HUES64 (cell line): ENCODE measurements around the gene ANKRD6.

ENCODE experiments used
- H3K27ac ChIP-seq: 2 replicates; pipeline ENCODE4 v1.7.0; 2013; ENCODE audit warnings: low read depth, low read length, inconsistent platforms
- H3K27me3 ChIP-seq: 2 replicates; pipeline ENCODE4 v1.6.1; 2013; ENCODE audit warnings: mild to moderate bottlenecking, low read length; ENCODE audit not compliant: insufficient read depth
- H3K36me3 ChIP-seq: 2 replicates; pipeline ENCODE4 v1.6.1; 2013; ENCODE audit warnings: mild to moderate bottlenecking, low read length; ENCODE audit not compliant: insufficient read depth
- H3K4me1 ChIP-seq: 2 replicates; pipeline ENCODE4 v1.6.1; 2013; ENCODE audit warnings: mild to moderate bottlenecking, low read length, moderate library complexity; ENCODE audit not compliant: insufficient read depth
- H3K4me3 ChIP-seq: 2 replicates; pipeline ENCODE4 v1.5.1; 2013; ENCODE audit warnings: mild to moderate bottlenecking, low read length, moderate library complexity
- H3K9ac ChIP-seq: 2 replicates; pipeline ENCODE4 v1.6.1; 2013; ENCODE audit warnings: mild to moderate bottlenecking, low read depth, low read length
- H3K9me3 ChIP-seq: 2 replicates; pipeline ENCODE4 v1.6.1; 2013; ENCODE audit warnings: low read depth, low read length; ENCODE audit not compliant: insufficient read depth
- WGBS: fragments of 150-250, 120-280 bp; methylation state at CpG from one replicate; pipeline ENCODE4 v1.1.7; 2013; ENCODE audit warnings: missing lambda C conversion rate; 5-methylcytosine and 5-hydroxymethylcytosine counted together

The ANKRD6 gene

GRCh38 chr6:89681983-89682564 lies 249.1 kb downstream of the ANKRD6 start:
- peaks cover 23% of the 10 kb centered on the region for H3K4me1 ChIP-seq
- 95% methylated on average over 9 of the region's 10 CpGs for WGBS
- no peak overlapping the region for H3K9ac ChIP-seq
- no peaks in the 10 kb centered on the region for H3K9me3 ChIP-seq
- no peaks in the 10 kb centered on the region for H3K27me3 ChIP-seq
- H3K36me3 ChIP-seq, result peaks cover 98% of the 10 kb centered on the region
- H3K4me3 ChIP-seq, result no peak overlapping the region
- H3K27ac ChIP-seq, result 0 out of 2 replicates have a peak overlapping the region, but pooled peaks have one; percentile 18

GRCh38 chr6:89682991-89683390 lies 250.0 kb downstream of the ANKRD6 start:
- Histone ChIP-seq H3K9me3 (no peaks in the 10 kb centered on the region), H3K4me1 (peaks cover 23% of the 10 kb centered on the region), H3K36me3 (peaks cover 98% of the 10 kb centered on the region), H3K4me3 (no peak overlapping the region), H3K9ac (no peak overlapping the region), H3K27me3 (no peaks in the 10 kb centered on the region), H3K27ac (no peak overlapping the region)
- WGBS, result 94% methylated on average over 1 of the region's 1 CpG
